Left lung (tissue), 10 donors: ENCODE measurements around the gene ASB3. TPM values are rescaled to one million over a fixed set of nuclear protein-coding genes. Genes with fewer than 3 reads are reported as not detected.

Experiments
- ATAC-seq: fragments of 200-7000 bp; cut with Tn5 transposase; one replicate; pipeline ENCODE4 v1.9.1; 2020; ENCODE audit warnings: moderate library complexity
- DNase-seq, 4 donors: peaks; one replicate each; pipeline ENCODE4 v3.0.0-alpha.2; 2013 to 2020
- H3K27ac ChIP-seq, 2 donors: fragments of 200-600 bp; sonication (generic) in 1 of 2; one replicate each; pipeline versions ENCODE4 v1.5.0 to v1.8.0; 2020 to 2021
- H3K27me3 ChIP-seq, 2 donors: fragments of 200-600 bp; sonication (generic) in 1 of 2; one replicate each; pipeline versions ENCODE4 v1.5.0 to v1.8.0; 2020 to 2021
- H3K36me3 ChIP-seq, 2 donors: fragments of 200-600 bp; sonication (generic) in 1 of 2; one replicate each; pipeline versions ENCODE4 v1.5.0 to v1.8.0; 2020 to 2021
- H3K4me1 ChIP-seq, 2 donors: fragments of 200-600 bp; one replicate each; pipeline ENCODE4 v1.8.0; 2021
- H3K4me3 ChIP-seq, 2 donors: fragments of 200-600 bp; sonication (generic) in 1 of 2; one replicate each; pipeline versions ENCODE4 v1.5.0 to v1.8.0; 2020 to 2021; ENCODE audit warnings: mild to moderate bottlenecking in 1 of 2
- H3K9me3 ChIP-seq, 2 donors: fragments of 200-600 bp; sonication (generic) in 1 of 2; one replicate each; pipeline versions ENCODE4 v1.5.0 to v1.8.0; 2020 to 2021
- intact Hi-C, 2 donors: fragments of 100-400 bp; cut with DNase I; formaldehyde crosslinking; loops; one replicate each; pipeline versions ENCODE4 v1.11.2 to v1.14.2; 2022
- polyA plus RNA-seq, 6 donors: library from polyadenylated mRNA; unstranded; fragments of 120-200 nt; gene quantifications; one replicate each; pipeline ENCODE4 v1.2.1, GENCODE V29; 2013; ENCODE audit not compliant: insufficient read length in 6 of 6
- total RNA-seq, 2 donors: library from RNA; stranded (reverse); fragmentation: NEBNext Ultra II Directional; extraction: Animal tissue kit (Norgen Biotek cat#: 25700); gene quantifications; one replicate each; pipeline ENCODE4 v1.2.1, GENCODE V29; 2021
- TF ChIP-seq, protein P1 (sequence below), 2 donors: fragments of 200-600 bp; sonication (generic) in 1 of 2; IDR thresholded peaks; one replicate each; pipeline versions ENCODE4 v1.5.0 to v1.8.0; 2021; ENCODE audit warnings: antibody characterized with exemption in 2 of 2
- donor health status: DM: no; HTN: yes; CAD: no.
- donor health status: DM: no; HTN: no; CAD: no.

Gene ASB3
- total and polyA plus RNA-seq, 8 donors: 22.7 to 39.6 (median 31.3) TPM

DNA sequence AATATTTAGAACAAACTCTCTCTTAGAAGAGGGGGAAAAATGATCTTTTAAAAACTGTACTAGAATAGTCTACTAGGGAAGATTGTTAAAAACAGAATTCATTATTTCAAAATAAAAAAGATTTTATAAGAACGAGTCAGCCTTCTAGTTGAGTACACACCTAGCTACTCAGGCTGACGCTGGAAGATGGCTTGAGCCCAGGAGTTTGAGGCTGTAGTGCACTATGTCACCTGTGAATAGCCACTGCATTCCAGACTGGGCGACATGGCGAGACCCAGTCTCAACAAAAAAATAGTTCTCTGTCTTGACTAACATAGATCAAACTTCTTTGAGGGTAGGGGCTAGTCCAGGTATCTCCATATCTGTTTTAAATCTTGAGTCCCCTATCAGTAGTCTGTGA, 34.0 kb upstream of the ASB3 start:
- Histone ChIP-seq H3K4me3 (no peak overlapping the region), H3K27ac (no peak overlapping the region), H3K9me3 (no peaks in the 10 kb centered on the region), H3K27me3 (no peaks in the 10 kb centered on the region), H3K36me3 (peaks cover 0 to 45% of the 10 kb centered on the region in 2 donors), H3K4me1 (no peaks in the 10 kb centered on the region)
- no peak for DNase-seq
- TF ChIP-seq, protein P1, sequence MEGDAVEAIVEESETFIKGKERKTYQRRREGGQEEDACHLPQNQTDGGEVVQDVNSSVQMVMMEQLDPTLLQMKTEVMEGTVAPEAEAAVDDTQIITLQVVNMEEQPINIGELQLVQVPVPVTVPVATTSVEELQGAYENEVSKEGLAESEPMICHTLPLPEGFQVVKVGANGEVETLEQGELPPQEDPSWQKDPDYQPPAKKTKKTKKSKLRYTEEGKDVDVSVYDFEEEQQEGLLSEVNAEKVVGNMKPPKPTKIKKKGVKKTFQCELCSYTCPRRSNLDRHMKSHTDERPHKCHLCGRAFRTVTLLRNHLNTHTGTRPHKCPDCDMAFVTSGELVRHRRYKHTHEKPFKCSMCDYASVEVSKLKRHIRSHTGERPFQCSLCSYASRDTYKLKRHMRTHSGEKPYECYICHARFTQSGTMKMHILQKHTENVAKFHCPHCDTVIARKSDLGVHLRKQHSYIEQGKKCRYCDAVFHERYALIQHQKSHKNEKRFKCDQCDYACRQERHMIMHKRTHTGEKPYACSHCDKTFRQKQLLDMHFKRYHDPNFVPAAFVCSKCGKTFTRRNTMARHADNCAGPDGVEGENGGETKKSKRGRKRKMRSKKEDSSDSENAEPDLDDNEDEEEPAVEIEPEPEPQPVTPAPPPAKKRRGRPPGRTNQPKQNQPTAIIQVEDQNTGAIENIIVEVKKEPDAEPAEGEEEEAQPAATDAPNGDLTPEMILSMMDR (IDR thresholded peaks at IDR 0.05): no peak
- intact Hi-C loops: no loop called here
- peak; percentile 22 for ATAC-seq

DNA sequence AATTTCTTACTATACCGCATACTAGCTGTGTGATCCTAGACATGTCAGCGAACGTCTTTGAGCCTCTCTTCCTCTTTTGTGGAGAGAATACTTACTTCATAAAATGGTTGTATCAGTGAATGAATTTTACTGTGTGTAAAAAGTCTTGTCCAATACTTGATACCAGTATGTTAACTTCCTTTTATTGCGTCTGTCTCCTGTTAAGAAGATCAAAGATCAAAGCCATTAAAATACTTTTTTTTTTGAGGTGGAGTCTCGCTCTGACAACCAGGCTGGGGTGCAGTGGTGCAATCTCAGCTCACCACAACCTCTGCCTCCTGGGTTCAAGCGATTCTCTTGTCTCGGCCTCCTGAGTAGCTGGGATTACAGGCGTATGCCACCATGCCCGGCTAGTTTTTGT, 33.3 kb upstream of the ASB3 start:
- peaks cover 0 to 52% of the 10 kb centered on the region in 2 donors for H3K36me3 ChIP-seq
- no peaks in the 10 kb centered on the region for H3K4me1 ChIP-seq
- intact Hi-C loops: no loop called here
- DNase-seq (no peak), ATAC-seq (no peak)
- no peak overlapping the region for H3K4me3 ChIP-seq
- TF ChIP-seq, protein P1 (IDR thresholded peaks at IDR 0.05): no peak
- H3K27ac ChIP-seq: no peak overlapping the region
- H3K27me3 ChIP-seq: no peaks in the 10 kb centered on the region
- no peaks in the 10 kb centered on the region for H3K9me3 ChIP-seq

DNA sequence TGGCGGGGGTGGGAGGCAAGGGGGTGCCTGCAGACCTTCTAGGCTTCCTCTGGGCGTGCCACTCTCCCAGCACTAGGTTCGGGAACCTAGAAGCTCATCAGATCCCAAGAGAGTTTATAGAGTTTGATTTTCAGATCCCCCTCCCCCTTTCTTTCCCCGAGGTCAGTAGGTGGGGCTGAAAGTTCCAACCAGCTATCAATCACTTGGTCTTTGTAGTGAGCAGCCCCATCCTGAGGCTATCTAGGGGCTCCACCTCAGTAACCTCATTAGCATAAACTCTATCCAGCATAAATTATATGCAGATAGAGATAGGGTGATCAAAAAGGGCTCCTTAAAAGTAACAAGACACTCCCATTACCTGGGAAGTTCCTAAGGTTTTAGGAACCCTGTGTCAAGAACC, 32.9 kb upstream of the ASB3 start:
- no peak for ATAC-seq
- no peaks in the 10 kb centered on the region for H3K27me3 ChIP-seq
- TF ChIP-seq, protein P1 (IDR thresholded peaks at IDR 0.05): no peak
- no peaks in the 10 kb centered on the region for H3K9me3 ChIP-seq
- intact Hi-C loops: no loop called here
- no peak overlapping the region for H3K4me3 ChIP-seq
- H3K36me3 ChIP-seq: peaks cover 0 to 56% of the 10 kb centered on the region in 2 donors
- H3K27ac ChIP-seq: no peak overlapping the region
- H3K4me1 ChIP-seq: no peaks in the 10 kb centered on the region
- no peak for DNase-seq

DNA sequence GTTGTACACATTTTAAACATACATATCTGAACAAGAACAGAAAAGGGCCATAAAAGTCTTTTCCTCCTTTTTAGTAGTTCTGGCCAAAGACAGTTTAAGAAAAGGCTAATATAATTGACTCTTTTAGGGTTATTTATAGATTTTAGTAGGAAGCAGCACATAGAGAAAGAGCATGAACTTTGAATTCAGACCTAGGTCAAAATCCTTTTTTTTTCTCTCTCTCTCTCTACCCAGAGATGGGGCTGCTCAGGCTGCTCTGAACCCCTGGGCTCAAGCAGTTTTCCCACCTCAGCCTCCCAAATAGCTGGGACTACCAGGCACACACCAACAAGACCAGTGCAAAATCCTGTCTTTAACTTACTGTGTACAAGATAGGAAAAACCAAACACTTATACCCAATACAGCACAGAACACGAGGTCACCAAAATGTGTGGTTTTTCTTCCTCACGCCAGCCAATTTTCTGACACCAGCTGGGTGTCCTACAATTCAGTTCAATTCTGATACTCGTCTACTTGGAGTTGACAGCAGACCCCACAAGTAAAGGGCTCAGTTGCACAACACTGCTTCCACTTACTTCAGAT, 32.2 kb upstream of the ASB3 start:
- Histone ChIP-seq H3K27ac (no peak overlapping the region), H3K9me3 (no peaks in the 10 kb centered on the region), H3K4me1 (no peaks in the 10 kb centered on the region), H3K36me3 (peaks cover 0 to 63% of the 10 kb centered on the region in 2 donors), H3K4me3 (no peak overlapping the region), H3K27me3 (no peaks in the 10 kb centered on the region)
- ATAC-seq (no peak), DNase-seq (no peak)
- intact Hi-C loops: no loop called here
- TF ChIP-seq, protein P1 (IDR thresholded peaks at IDR 0.05): no peak

DNA sequence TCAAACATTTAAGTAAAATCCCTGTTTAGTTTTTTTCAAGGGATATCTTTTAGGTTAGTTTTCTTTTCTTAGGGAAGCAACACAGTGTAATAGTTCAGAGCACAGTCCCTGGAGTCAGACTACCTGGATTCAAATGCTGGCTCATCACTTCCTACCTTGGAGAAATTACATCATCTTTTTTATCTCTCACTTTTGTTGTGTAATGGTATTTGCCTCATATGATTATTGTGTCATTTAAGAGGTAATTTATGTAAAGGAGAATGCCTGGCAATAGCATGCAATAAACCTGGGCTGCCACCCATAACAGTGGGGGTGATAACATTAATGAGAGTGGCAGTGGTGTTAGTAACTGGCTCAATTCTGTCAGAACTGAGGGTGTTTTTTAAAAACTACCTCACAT, 26.4 kb upstream of the ASB3 start:
- peaks cover 3 to 100% of the 10 kb centered on the region in 2 donors for H3K36me3 ChIP-seq

More for the DNA sequence above, 26.4 kb upstream of the ASB3 start:
- H3K4me1 ChIP-seq: no peaks in the 10 kb centered on the region
- no peak for ATAC-seq
- no peaks in the 10 kb centered on the region for H3K27me3 ChIP-seq
- H3K4me3 ChIP-seq: no peak overlapping the region
- H3K27ac ChIP-seq: no peak overlapping the region
- intact Hi-C loops: no loop called here
- no peak for DNase-seq
- H3K9me3 ChIP-seq: no peaks in the 10 kb centered on the region
- TF ChIP-seq, protein P1 (IDR thresholded peaks at IDR 0.05): no peak
